H1 (cell line): ENCODE results near the gene LRRN1. TPM values are rescaled to one million over a fixed set of nuclear protein-coding genes. Genes with fewer than 3 reads are reported as not detected.

ENCODE experiments used
- CTCF ChIA-PET: fragments of 300-600 bp; sonication (Branson Sonifier 250); formaldehyde crosslinking; loops from one replicate; lab custom pipeline; 2021; ENCODE audit not compliant: partially characterized antibody; lab: Charles Lee
- POLR2A ChIA-PET: fragments of 300-600 bp; sonication (Branson Sonifier 250); formaldehyde crosslinking; loops from one replicate; lab custom pipeline; 2021; ENCODE audit warnings: inconsistent platforms; ENCODE audit not compliant: partially characterized antibody; lab: Charles Lee
- DNase-seq, 2 experiments: peaks; one replicate each; pipeline versions ENCODE4 v3.0.0 to v3.0.0-alpha.2; 2010 to 2022; ENCODE audit warnings: low spot score in 2 of 2, low read depth in 1 of 2, mixed read lengths in 1 of 2
- FAIRE-seq: peaks from 2 replicates; lab custom pipeline; 2011; peaks lifted over from hg19 to GRCh38; lab: Jason Lieb, UNC
- H2AFZ ChIP-seq: 2 replicates; pipeline ENCODE4 v1.8.1; 2012; ENCODE audit warnings: low read length, inconsistent platforms
- H2AK5ac ChIP-seq: 2 replicates; pipeline ENCODE4 v1.6.1; 2013; ENCODE audit warnings: low read depth, low read length
- H2BK120ac ChIP-seq: replicated peaks from 2 replicates; pipeline ENCODE3; 2013; ENCODE audit warnings: low read depth, low read length, inconsistent platforms
- H2BK12ac ChIP-seq: 2 replicates; pipeline ENCODE4 v1.6.1; 2013; ENCODE audit warnings: low read depth, low read length
- H2BK15ac ChIP-seq: 2 replicates; pipeline ENCODE4 v1.6.1; 2013; ENCODE audit warnings: low read length
- H2BK20ac ChIP-seq: 2 replicates; pipeline ENCODE4 v1.6.1; 2013; ENCODE audit warnings: low read length
- H2BK5ac ChIP-seq: 2 replicates; pipeline ENCODE4 v1.6.1; 2013; ENCODE audit warnings: low read depth, low read length
- H3K14ac ChIP-seq: 2 replicates; pipeline ENCODE4 v1.6.1; 2013; ENCODE audit warnings: inconsistent platforms; ENCODE audit not compliant: insufficient read length
- H3K18ac ChIP-seq: 2 replicates; pipeline ENCODE4 v1.6.1; 2013; ENCODE audit warnings: low read length; ENCODE audit errors: extremely low read depth
- H3K23ac ChIP-seq: 2 replicates; pipeline ENCODE4 v1.6.1; 2013; ENCODE audit warnings: inconsistent platforms; ENCODE audit not compliant: insufficient read length
- H3K23me2 ChIP-seq: 2 replicates; pipeline ENCODE4 v1.6.1; 2013; ENCODE audit warnings: low read depth, low read length
- H3K27ac ChIP-seq: 2 replicates; pipeline ENCODE4 v1.6.1; 2011; ENCODE audit warnings: low read depth, low read length, inconsistent platforms
- H3K27me3 ChIP-seq, 4 experiments: replicated peaks in 1 of 4; 1 replicate in 1 of 4; 2 replicates in 3 of 4; pipeline versions ENCODE4 v1.6.1 to v1.8.1; 2011 to 2013; ENCODE audit warnings: low read length in 3 of 4, mild to moderate bottlenecking in 3 of 4, inconsistent platforms in 2 of 4, mixed read lengths in 2 of 4, moderate library complexity in 1 of 4; ENCODE audit not compliant: control insufficient read depth in 3 of 4, insufficient read depth in 3 of 4; ENCODE audit errors: extremely low read depth in 1 of 4
- H3K36me3 ChIP-seq, 4 experiments: 2 replicates each; pipeline versions ENCODE4 v1.6.1 to v1.8.1; 2011 to 2013; ENCODE audit warnings: mild to moderate bottlenecking in 4 of 4, low read length in 3 of 4, moderate library complexity in 2 of 4, control low read depth in 1 of 4, inconsistent platforms in 1 of 4; ENCODE audit not compliant: insufficient read depth in 4 of 4, control insufficient read depth in 2 of 4
- H3K4ac ChIP-seq: replicated peaks from 2 replicates; pipeline ENCODE3; 2013; ENCODE audit warnings: low read length, low read depth, mixed read lengths, inconsistent platforms; ENCODE audit not compliant: insufficient read length
- H3K4me1 ChIP-seq, 4 experiments: replicated peaks in 1 of 4; 1 replicate in 1 of 4; 2 replicates in 3 of 4; pipeline versions ENCODE4 v1.6.1 to v1.8.1; 2011 to 2013; ENCODE audit warnings: low read length in 3 of 4, inconsistent platforms in 2 of 4, mixed read lengths in 1 of 4; ENCODE audit not compliant: insufficient read depth in 4 of 4, control insufficient read depth in 3 of 4
- H3K4me2 ChIP-seq, 2 experiments: 2 replicates each; pipeline versions ENCODE4 v1.6.1 to v1.8.1; 2011 to 2013; ENCODE audit warnings: low read depth in 2 of 2, low read length in 2 of 2, control low read depth in 1 of 2, inconsistent platforms in 1 of 2, mild to moderate bottlenecking in 1 of 2; ENCODE audit not compliant: insufficient read depth in 1 of 2
- H3K4me3 ChIP-seq, 4 experiments: fragments of 200-600, 300-600 bp in 1 of 4; sonication (generic), shearing (Covaris generic), sonication (Bioruptor Twin) in 1 of 4; 2 replicates each; pipeline versions ENCODE4 v1.5.1 to v1.8.1; 2011 to 2016; ENCODE audit warnings: low read length in 4 of 4, low read depth in 3 of 4, control low read depth in 2 of 4, inconsistent platforms in 2 of 4, mild to moderate bottlenecking in 2 of 4, mixed read lengths in 1 of 4, moderate library complexity in 1 of 4; ENCODE audit not compliant: insufficient read depth in 2 of 4; ENCODE audit errors: extremely low read depth in 1 of 4
- H3K56ac ChIP-seq: replicated peaks from 2 replicates; pipeline ENCODE3; 2013; ENCODE audit warnings: low read depth, mild to moderate bottlenecking, mixed read lengths, low read length, inconsistent platforms; ENCODE audit not compliant: insufficient read length
- H3K79me1 ChIP-seq: 2 replicates; pipeline ENCODE4 v1.6.1; 2013; ENCODE audit warnings: low read depth, low read length, control low read depth
- H3K79me2 ChIP-seq, 2 experiments: 2 replicates each; pipeline versions ENCODE4 v1.6.1 to v1.8.1; 2012 to 2013; ENCODE audit warnings: low read length in 2 of 2, mild to moderate bottlenecking in 2 of 2, inconsistent platforms in 1 of 2; ENCODE audit not compliant: insufficient read depth in 2 of 2, control insufficient read depth in 1 of 2
- H3K9ac ChIP-seq, 4 experiments: replicated peaks in 1 of 4; 1 replicate in 1 of 4; 2 replicates in 3 of 4; pipeline versions ENCODE4 v1.6.1 to v1.8.1; 2011 to 2013; ENCODE audit warnings: low read depth in 3 of 4, low read length in 3 of 4, control low read depth in 2 of 4, mild to moderate bottlenecking in 2 of 4, moderate library complexity in 2 of 4, inconsistent platforms in 1 of 4; ENCODE audit errors: extremely low read depth in 1 of 4
- H3K9me3 ChIP-seq, 2 experiments: 2 replicates each; pipeline versions ENCODE4 v1.6.1 to v1.8.1; 2012 to 2013; ENCODE audit warnings: mild to moderate bottlenecking in 2 of 2, moderate library complexity in 2 of 2, control low read depth in 1 of 2, inconsistent platforms in 1 of 2, low read depth in 1 of 2, low read length in 1 of 2, mixed read lengths in 1 of 2; ENCODE audit not compliant: insufficient read depth in 2 of 2
- H4K20me1 ChIP-seq, 2 experiments: replicated peaks in 1 of 2; 2 replicates each; pipeline versions ENCODE3 to v1.8.1; 2011 to 2013; ENCODE audit warnings: inconsistent platforms in 2 of 2, low read length in 2 of 2, mild to moderate bottlenecking in 1 of 2; ENCODE audit not compliant: insufficient read depth in 2 of 2, control insufficient read depth in 1 of 2
- H4K5ac ChIP-seq: 2 replicates; pipeline ENCODE4 v1.6.1; 2013; ENCODE audit warnings: low read length, low read depth, mixed read lengths, inconsistent platforms; ENCODE audit not compliant: insufficient read length
- H4K8ac ChIP-seq: 2 replicates; pipeline ENCODE4 v1.8.0; 2013; ENCODE audit warnings: mild to moderate bottlenecking, moderate library complexity, low read length, inconsistent platforms; ENCODE audit not compliant: insufficient read depth; ENCODE audit errors: extremely low read depth
- H4K91ac ChIP-seq: replicated peaks from 2 replicates; pipeline ENCODE3; 2013; ENCODE audit warnings: low read length, mixed read lengths, inconsistent platforms; ENCODE audit not compliant: insufficient read length
- JUND ChIP-seq: IDR thresholded peaks from 2 replicates; pipeline ENCODE4 v1.6.1; 2011; ENCODE audit warnings: mild to moderate bottlenecking, improper control_type of control experiment, low read length
- POLR2A ChIP-seq, 2 experiments: IDR thresholded peaks; 1 replicate in 1 of 2; 2 replicates in 1 of 2; pipeline ENCODE4 v1.6.1; 2011; ENCODE audit warnings: low read depth in 2 of 2, low read length in 2 of 2, mild to moderate bottlenecking in 2 of 2; ENCODE audit errors: control extremely low read depth in 1 of 2
- POLR2AphosphoS5 ChIP-seq: IDR thresholded peaks from 2 replicates; pipeline ENCODE4 v1.6.1; 2011; ENCODE audit warnings: low read depth, low read length
- SP4 ChIP-seq: IDR thresholded peaks from 2 replicates; pipeline ENCODE4 v1.6.1; 2012; ENCODE audit warnings: low read length, inconsistent platforms
- WGBS, 2 experiments: shearing (Covaris generic) in 1 of 2; methylation state at CpG; one replicate each; pipeline versions ENCODE4 v1.1.6 to v1.1.7; 2013 to 2015; ENCODE audit warnings: low lambda C conversion rate in 2 of 2, mixed read lengths in 2 of 2, inconsistent platforms in 1 of 2, low coverage in 1 of 2, missing lambda C conversion rate in 1 of 2; ENCODE audit not compliant: insufficient replicate concordance in 2 of 2, insufficient coverage in 1 of 2, insufficient read length in 1 of 2; ENCODE audit errors: extremely low coverage in 1 of 2, missing lambda C conversion rate in 1 of 2; 5-methylcytosine and 5-hydroxymethylcytosine counted together
- polyA plus RNA-seq, 7 experiments: library from polyadenylated mRNA; depleted of rRNA in 3 of 7; stranded (reverse) in 5 of 7; unstranded in 2 of 7; fragments of >200 nt in 5 of 7; fragments of 200-250 nt in 2 of 7; gene quantifications; 1 replicate in 5 of 7; 2 replicates in 1 of 7; 4 replicates in 1 of 7; pipeline versions ENCODE4 v1.2.1 to v1.2.3, GENCODE V29; 2011 to 2013; ENCODE audit warnings: missing spikeins in 2 of 7, mixed read lengths in 2 of 7
- total RNA-seq: library from RNA; stranded (reverse); fragmentation: NEBNext Ultra II Directional; extraction: Animal tissue kit (Norgen Biotek cat#: 25700); gene quantifications from 2 replicates; pipeline ENCODE4 v1.2.1, GENCODE V29; 2021
- TF ChIP-seq, protein P1 (sequence below): IDR thresholded peaks from 2 replicates; pipeline ENCODE4 v1.6.1; 2012; ENCODE audit warnings: low read length, inconsistent platforms

Gene LRRN1
- total and polyA plus RNA-seq, 2 of the 8 experiments (the other 6 are each of a cell fraction or from before 2014, with no cell fraction given): 159 to 199 TPM

DNA sequence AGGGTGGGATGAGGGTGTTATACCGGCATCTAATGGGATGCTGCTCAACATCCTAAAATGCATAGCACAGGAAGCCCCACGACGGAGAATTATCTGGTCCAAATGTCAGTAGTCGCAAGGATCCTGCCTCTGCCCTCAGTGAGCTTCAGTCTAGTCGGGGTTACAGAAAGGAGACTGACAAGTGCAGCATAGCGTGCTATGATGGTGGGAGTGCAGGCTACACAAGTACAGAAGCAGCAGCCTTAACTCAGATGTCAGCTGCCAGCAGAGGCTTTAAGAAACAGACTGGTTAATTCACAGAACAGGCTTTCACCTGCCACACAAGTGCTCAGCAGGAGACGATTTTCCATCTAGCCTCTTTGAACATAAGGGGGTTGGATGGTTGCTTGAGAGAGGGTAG is 6.9 kb downstream of the LRRN1 start:
- H3K79me2 ChIP-seq: peaks cover 65 to 97% of the 10 kb centered on the region in 2 experiments
- no peaks in the 10 kb centered on the region for H3K9me3 ChIP-seq
- H3K79me1 ChIP-seq: peaks cover 9% of the 10 kb centered on the region
- no peak for DNase-seq
- H3K4me1 ChIP-seq: peaks cover 7 to 31% (median 25%) of the 10 kb centered on the region in 4 experiments; a peak in 6 of 7 replicates
- no peak overlapping the region for H2BK20ac ChIP-seq
- no peak overlapping the region for H2AK5ac ChIP-seq
- no peak overlapping the region for H3K23ac ChIP-seq
- no peak overlapping the region for H2BK5ac ChIP-seq
- no peak overlapping the region for H3K27ac ChIP-seq
- H4K8ac ChIP-seq: no peak overlapping the region
- H3K14ac ChIP-seq: no peak overlapping the region
- H3K56ac ChIP-seq: no peak overlapping the region
- ChIA-PET CTCF (interaction anchor here (0.8 to 1.1 kb wide), 3 partner anchors 9 to 192 kb away, joined by 3 to 5 read pairs (median 4); no protein-coding TSS in a partner anchor), POLR2A (interaction anchor here (0.8 to 11.2 kb wide), 12 partner anchors 6 to 493 kb away, joined by 3 to 115 read pairs (median 4); partner anchors contain the start of gene LRRN1)
- no peak overlapping the region for H2BK120ac ChIP-seq
- no peaks in the 10 kb centered on the region for H3K27me3 ChIP-seq
- H2BK15ac ChIP-seq: no peak overlapping the region
- no peak overlapping the region for H4K91ac ChIP-seq
- no peak for FAIRE-seq
- H3K23me2 ChIP-seq: peaks cover 4% of the 10 kb centered on the region
- H4K20me1 ChIP-seq: peaks cover 41 to 47% of the 10 kb centered on the region in 2 experiments
- peak overlapping the region; percentile 36 to 41; a peak in 3 of 4 replicates for H3K4me2 ChIP-seq
- no peak overlapping the region for H2AFZ ChIP-seq
- H3K9ac ChIP-seq: no peak overlapping the region
- H2BK12ac ChIP-seq: no peak overlapping the region
- H3K36me3 ChIP-seq: peaks cover 6 to 92% (median 34%) of the 10 kb centered on the region in 4 experiments; a peak in 6 of 8 replicates
- H4K5ac ChIP-seq: no peak overlapping the region
- H3K4ac ChIP-seq: no peak overlapping the region
- H3K18ac ChIP-seq: no peak overlapping the region
- peak overlapping the region in 1 of 4 experiments; percentile 8; a peak in 1 of 8 replicates for H3K4me3 ChIP-seq
- TF ChIP-seq, protein P1, sequence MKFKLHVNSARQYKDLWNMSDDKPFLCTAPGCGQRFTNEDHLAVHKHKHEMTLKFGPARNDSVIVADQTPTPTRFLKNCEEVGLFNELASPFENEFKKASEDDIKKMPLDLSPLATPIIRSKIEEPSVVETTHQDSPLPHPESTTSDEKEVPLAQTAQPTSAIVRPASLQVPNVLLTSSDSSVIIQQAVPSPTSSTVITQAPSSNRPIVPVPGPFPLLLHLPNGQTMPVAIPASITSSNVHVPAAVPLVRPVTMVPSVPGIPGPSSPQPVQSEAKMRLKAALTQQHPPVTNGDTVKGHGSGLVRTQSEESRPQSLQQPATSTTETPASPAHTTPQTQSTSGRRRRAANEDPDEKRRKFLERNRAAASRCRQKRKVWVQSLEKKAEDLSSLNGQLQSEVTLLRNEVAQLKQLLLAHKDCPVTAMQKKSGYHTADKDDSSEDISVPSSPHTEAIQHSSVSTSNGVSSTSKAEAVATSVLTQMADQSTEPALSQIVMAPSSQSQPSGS: no peak
- TF ChIP-seq JUND (no peak), SP4 (no peak), POLR2A (IDR thresholded peaks at IDR 0.05; ENCODE audit: control extremely low read depth in 1 of 2, low read depth in 2 of 2, low read length in 2 of 2) (peak in 1 of 2 experiments; percentile 5; a peak in 1 of 3 replicates), POLR2AphosphoS5 (peak; percentile 73)
- WGBS, 2 experiments: 87% methylated on average over 7 of the region's 7 CpGs; no CpG with 5 or more reads in 1 of the 2 experiments
